NT2/D1 (cell line): ENCODE data around the gene RIPK4.

Experiments
- DNase-seq: peaks from one replicate; pipeline ENCODE4 v3.0.0-alpha.2; 2011; ENCODE audit warnings: low read depth, low spot score
- H3K27me3 ChIP-seq: 2 replicates; pipeline ENCODE4 v1.6.0; 2011; ENCODE audit warnings: mild to moderate bottlenecking; ENCODE audit not compliant: insufficient read length, insufficient read depth
- H3K36me3 ChIP-seq: 2 replicates; pipeline ENCODE4 v1.6.1; 2011; ENCODE audit warnings: mild to moderate bottlenecking, low read length, mixed read lengths; ENCODE audit not compliant: insufficient read depth, insufficient read length
- H3K4me1 ChIP-seq: 2 replicates; pipeline ENCODE4 v1.5.1; 2011; ENCODE audit not compliant: insufficient read depth, insufficient read length
- H3K4me3 ChIP-seq: 2 replicates; pipeline ENCODE4 v1.5.1; 2011; ENCODE audit warnings: low read depth; ENCODE audit not compliant: insufficient read length
- H3K9ac ChIP-seq: 2 replicates; pipeline ENCODE4 v1.6.0; 2011; ENCODE audit warnings: low read depth; ENCODE audit not compliant: insufficient read length
- H3K9me3 ChIP-seq: 2 replicates; pipeline ENCODE4 v1.5.1; 2011; ENCODE audit warnings: mild to moderate bottlenecking, low read length; ENCODE audit not compliant: insufficient read depth
- SUZ12 ChIP-seq: IDR thresholded peaks from 2 replicates; pipeline ENCODE4 v1.6.1; 2011; ENCODE audit not compliant: insufficient read length, insufficient read depth; ENCODE audit errors: extremely low read depth
- YY1 ChIP-seq: IDR thresholded peaks from 2 replicates; pipeline ENCODE4 v1.6.1; 2011; ENCODE audit not compliant: insufficient read length, insufficient read depth
- ZNF274 ChIP-seq: IDR thresholded peaks from 2 replicates; pipeline ENCODE4 v1.6.1; 2011; ENCODE audit warnings: mild to moderate bottlenecking, low read depth, low read length

RIPK4 gene

GRCh38 chr21:41755934-41756773 is 10.7 kb downstream of the RIPK4 start:
- H3K27me3 ChIP-seq: peaks cover 14% of the 10 kb centered on the region
- peaks cover 43% of the 10 kb centered on the region for H3K4me1 ChIP-seq
- H3K4me3 ChIP-seq: no peak overlapping the region
- H3K9ac ChIP-seq: no peak overlapping the region
- no peak for TF ChIP-seq YY1
- DNase-seq: no peak
- H3K9me3 ChIP-seq: no peaks in the 10 kb centered on the region
- H3K36me3 ChIP-seq: peaks cover 14% of the 10 kb centered on the region

GRCh38 chr21:41755258-41755933 is 11.5 kb downstream of the RIPK4 start:
- H3K9ac ChIP-seq: no peak overlapping the region
- no peak overlapping the region for H3K4me3 ChIP-seq
- no peaks in the 10 kb centered on the region for H3K9me3 ChIP-seq
- TF ChIP-seq YY1 (no peak), ZNF274 (no peak), SUZ12 (no peak)
- no peak for DNase-seq
- peaks cover 44% of the 10 kb centered on the region for H3K4me1 ChIP-seq
- peaks cover 14% of the 10 kb centered on the region for H3K36me3 ChIP-seq
- peaks cover 11% of the 10 kb centered on the region for H3K27me3 ChIP-seq

GRCh38 chr21:41754479-41754891 is 12.4 kb downstream of the RIPK4 start:
- Histone ChIP-seq H3K27me3 (peaks cover 2% of the 10 kb centered on the region), H3K4me1 (peaks cover 45% of the 10 kb centered on the region), H3K4me3 (no peak overlapping the region), H3K36me3 (peaks cover 14% of the 10 kb centered on the region), H3K9ac (no peak overlapping the region), H3K9me3 (no peaks in the 10 kb centered on the region)
- DNase-seq: no peak
- TF ChIP-seq YY1 (no peak), SUZ12 (no peak), ZNF274 (no peak)

GRCh38 chr21:41753006-41753898 is 13.6 kb downstream of the RIPK4 start:
- no peak overlapping the region for H3K9ac ChIP-seq
- peaks cover 34% of the 10 kb centered on the region for H3K4me1 ChIP-seq
- no peaks in the 10 kb centered on the region for H3K27me3 ChIP-seq
- TF ChIP-seq ZNF274 (no peak), YY1 (no peak), SUZ12 (no peak)
- no peak for DNase-seq
- no peak overlapping the region for H3K4me3 ChIP-seq
- no peaks in the 10 kb centered on the region for H3K9me3 ChIP-seq
- H3K36me3 ChIP-seq: peaks cover 20% of the 10 kb centered on the region

- H3K36me3 ChIP-seq: peaks cover 22% of the 10 kb centered on the region
- TF ChIP-seq YY1: no peak
- no peak for TF ChIP-seq ZNF274
- TF ChIP-seq SUZ12: no peak
- peaks cover 31% of the 10 kb centered on the region for H3K4me1 ChIP-seq
- no peak for DNase-seq
- H3K9ac ChIP-seq: no peak overlapping the region
- H3K4me3 ChIP-seq: no peak overlapping the region
- H3K9me3 ChIP-seq: no peaks in the 10 kb centered on the region
- H3K27me3 ChIP-seq: no peaks in the 10 kb centered on the region
These were observed 14.6 kb downstream of the RIPK4 start for GRCh38 chr21:41752231-41752681.

- Histone ChIP-seq H3K9me3 (no peaks in the 10 kb centered on the region), H3K27me3 (no peaks in the 10 kb centered on the region), H3K36me3 (peaks cover 19% of the 10 kb centered on the region), H3K4me3 (no peak overlapping the region), H3K4me1 (peaks cover 31% of the 10 kb centered on the region), H3K9ac (no peak overlapping the region)
- DNase-seq: no peak
- TF ChIP-seq SUZ12: no peak
- no peak for TF ChIP-seq ZNF274
- TF ChIP-seq YY1: no peak
These were observed 15.2 kb downstream of the RIPK4 start for GRCh38 chr21:41751611-41752011.
